Left ventricle myocardium inferior (tissue), 1 donor: Measurements from ENCODE around the gene PRELP. TPM values are rescaled to one million over a fixed set of nuclear protein-coding genes. Genes with fewer than 3 reads are reported as not detected.

Experiments
- DNase-seq: peaks from one replicate; pipeline ENCODE4 v3.0.0-alpha.2; 2020
- H3K27ac ChIP-seq: fragments of 200-600 bp; replicated peaks from 2 replicates; pipeline ENCODE4 v1.8.0; 2021
- H3K27me3 ChIP-seq: fragments of 200-600 bp; 2 replicates; pipeline ENCODE4 v1.8.0; 2021; ENCODE audit warnings: low read depth
- H3K36me3 ChIP-seq: fragments of 200-600 bp; 2 replicates; pipeline ENCODE4 v1.8.0; 2021
- H3K4me1 ChIP-seq: fragments of 200-600 bp; 2 replicates; pipeline ENCODE4 v1.8.0; 2021
- H3K4me3 ChIP-seq: fragments of 200-600 bp; 2 replicates; pipeline ENCODE4 v1.8.0; 2021; ENCODE audit warnings: mild to moderate bottlenecking, moderate library complexity
- H3K9me3 ChIP-seq: fragments of 200-600 bp; replicated peaks from 2 replicates; pipeline ENCODE4 v1.8.0; 2021
- intact Hi-C: fragments of 100-400 bp; cut with micrococcal nuclease; formaldehyde crosslinking; loops from one replicate; pipeline ENCODE4 v1.11.0; 2022
- total RNA-seq: library from RNA; stranded (reverse); fragmentation: NEBNext Ultra II Directional; extraction: Animal tissue kit (Norgen Biotek cat#: 25700); gene quantifications from one replicate; pipeline ENCODE4 v1.2.1, GENCODE V29; 2021
- TF ChIP-seq, protein P1 (sequence below): fragments of 200-600 bp; IDR thresholded peaks from 2 replicates; pipeline ENCODE4 v1.8.0; 2021; ENCODE audit warnings: antibody characterized with exemption, mild to moderate bottlenecking, borderline replicate concordance
- donor health status: DM: no; HTN: yes; CAD: no; lungs with severe emphysema.

The PRELP gene
- total RNA-seq, 1 donor from 2014 or later: 22.5 TPM

DNA sequence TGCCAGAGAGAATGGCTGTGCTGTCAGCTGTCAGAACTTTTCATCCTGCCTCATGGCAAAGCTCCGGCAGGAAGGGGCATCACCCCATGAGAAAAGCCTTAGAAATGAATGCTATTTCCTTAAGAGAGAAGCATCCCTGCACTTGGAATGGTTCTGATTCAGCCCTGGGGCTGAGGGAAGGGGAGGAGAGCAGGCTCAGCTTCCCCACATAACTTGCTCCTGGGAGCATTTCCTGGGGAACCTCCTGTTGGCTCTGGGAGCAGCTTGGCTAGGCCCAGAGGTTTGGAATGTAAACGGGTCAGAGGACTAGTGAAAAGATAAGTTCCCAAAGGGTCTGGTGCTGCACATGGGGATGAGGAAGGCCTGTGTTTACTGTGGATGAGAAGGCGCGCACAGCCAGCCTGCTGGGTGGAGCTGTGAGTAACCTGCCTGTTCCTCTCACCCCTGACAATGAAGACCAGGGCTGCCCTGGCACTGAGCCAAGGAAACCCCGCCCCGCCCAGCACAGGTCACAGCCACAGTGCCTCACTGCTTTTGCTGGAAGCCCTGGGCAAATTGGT, 5.0 kb downstream of the PRELP start:
- intact Hi-C loops: loop anchor here (10.0 kb wide), 1 partner anchor 206 kb away; no protein-coding TSS in a partner anchor
- H3K4me3 ChIP-seq: peak overlapping the region; percentile 62
- H3K4me1 ChIP-seq: peaks cover 30% of the 10 kb centered on the region
- DNase-seq: peak; percentile 55
- no peaks in the 10 kb centered on the region for H3K36me3 ChIP-seq
- TF ChIP-seq, protein P1, sequence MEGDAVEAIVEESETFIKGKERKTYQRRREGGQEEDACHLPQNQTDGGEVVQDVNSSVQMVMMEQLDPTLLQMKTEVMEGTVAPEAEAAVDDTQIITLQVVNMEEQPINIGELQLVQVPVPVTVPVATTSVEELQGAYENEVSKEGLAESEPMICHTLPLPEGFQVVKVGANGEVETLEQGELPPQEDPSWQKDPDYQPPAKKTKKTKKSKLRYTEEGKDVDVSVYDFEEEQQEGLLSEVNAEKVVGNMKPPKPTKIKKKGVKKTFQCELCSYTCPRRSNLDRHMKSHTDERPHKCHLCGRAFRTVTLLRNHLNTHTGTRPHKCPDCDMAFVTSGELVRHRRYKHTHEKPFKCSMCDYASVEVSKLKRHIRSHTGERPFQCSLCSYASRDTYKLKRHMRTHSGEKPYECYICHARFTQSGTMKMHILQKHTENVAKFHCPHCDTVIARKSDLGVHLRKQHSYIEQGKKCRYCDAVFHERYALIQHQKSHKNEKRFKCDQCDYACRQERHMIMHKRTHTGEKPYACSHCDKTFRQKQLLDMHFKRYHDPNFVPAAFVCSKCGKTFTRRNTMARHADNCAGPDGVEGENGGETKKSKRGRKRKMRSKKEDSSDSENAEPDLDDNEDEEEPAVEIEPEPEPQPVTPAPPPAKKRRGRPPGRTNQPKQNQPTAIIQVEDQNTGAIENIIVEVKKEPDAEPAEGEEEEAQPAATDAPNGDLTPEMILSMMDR: no peak
- no peaks in the 10 kb centered on the region for H3K9me3 ChIP-seq
- H3K27me3 ChIP-seq: peaks cover 4% of the 10 kb centered on the region
- H3K27ac ChIP-seq: peak overlapping the region; percentile 80

GRCh38 chr1:203481196-203481595, 5.6 kb downstream of the PRELP start:
- Histone ChIP-seq H3K27me3 (peaks cover 4% of the 10 kb centered on the region), H3K4me3 (peak overlapping the region; percentile 62), H3K27ac (peak overlapping the region; percentile 80), H3K9me3 (no peaks in the 10 kb centered on the region), H3K36me3 (no peaks in the 10 kb centered on the region), H3K4me1 (peaks cover 30% of the 10 kb centered on the region)
- intact Hi-C loops: loop anchor here (10.0 kb wide), 1 partner anchor 206 kb away; no protein-coding TSS in a partner anchor
- TF ChIP-seq, protein P1: no peak
- no peak for DNase-seq

GRCh38 chr1:203486618-203487370, 11.2 kb downstream of the PRELP start:
- no peak for DNase-seq
- peak overlapping the region; percentile 88 for H3K27ac ChIP-seq
- no peaks in the 10 kb centered on the region for H3K9me3 ChIP-seq
- intact Hi-C loops: loop anchor here (5.0 to 10.0 kb wide), 2 partner anchors 144 to 212 kb away; no protein-coding TSS in a partner anchor
- no peaks in the 10 kb centered on the region for H3K36me3 ChIP-seq
- H3K27me3 ChIP-seq: no peaks in the 10 kb centered on the region
- TF ChIP-seq, protein P1: no peak
- H3K4me1 ChIP-seq: peaks cover 29% of the 10 kb centered on the region
- peak overlapping the region; percentile 61 for H3K4me3 ChIP-seq

DNA sequence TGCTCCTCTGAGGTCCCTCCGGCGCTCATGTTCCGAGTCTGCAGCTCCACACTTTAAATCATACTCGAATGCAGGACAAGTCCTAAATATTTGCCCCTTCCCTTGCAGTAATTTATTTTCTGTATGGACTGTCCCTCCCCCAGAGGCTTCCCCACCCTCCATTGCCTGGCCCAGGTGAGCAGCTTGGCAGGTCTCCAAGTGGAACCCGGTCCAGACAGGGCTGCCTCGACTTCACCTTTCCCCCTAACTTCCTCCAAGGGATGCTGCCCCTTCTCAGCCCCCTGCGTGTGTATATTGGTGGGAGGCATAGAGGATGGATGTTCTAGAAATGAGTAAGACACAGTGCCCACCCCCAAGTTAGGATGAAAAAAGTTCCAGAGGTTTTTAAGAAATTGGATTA, 12.9 kb downstream of the PRELP start:
- TF ChIP-seq, protein P1: no peak
- no peak for DNase-seq
- Histone ChIP-seq H3K36me3 (no peaks in the 10 kb centered on the region), H3K4me1 (peaks cover 26% of the 10 kb centered on the region), H3K27ac (no peak overlapping the region), H3K27me3 (no peaks in the 10 kb centered on the region), H3K4me3 (no peak overlapping the region), H3K9me3 (no peaks in the 10 kb centered on the region)
- intact Hi-C loops: loop anchor here (5.0 to 10.0 kb wide), 2 partner anchors 146 to 214 kb away; no protein-coding TSS in a partner anchor

DNA sequence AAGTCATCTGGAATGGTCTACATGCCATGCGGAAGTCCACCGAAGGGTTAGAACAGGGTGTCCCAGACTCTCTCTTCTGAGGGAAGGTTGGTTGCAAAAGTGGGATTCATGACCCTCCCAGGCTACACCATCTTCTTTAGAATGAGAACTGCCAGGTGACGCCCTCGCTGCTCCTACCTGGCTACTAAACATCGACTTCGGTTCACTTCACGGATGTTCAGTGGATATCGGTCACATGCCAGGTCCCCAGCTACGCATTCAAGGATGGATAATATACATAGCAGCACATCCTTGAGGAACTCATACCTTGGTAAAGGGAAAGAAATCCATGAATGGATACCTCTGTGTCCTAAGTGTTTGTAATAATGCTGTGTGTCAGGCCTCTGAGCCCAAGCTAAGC, 15.0 kb downstream of the PRELP start:
- TF ChIP-seq, protein P1: no peak
- Histone ChIP-seq H3K27me3 (no peaks in the 10 kb centered on the region), H3K36me3 (no peaks in the 10 kb centered on the region), H3K27ac (no peak overlapping the region), H3K4me1 (peaks cover 22% of the 10 kb centered on the region), H3K9me3 (no peaks in the 10 kb centered on the region), H3K4me3 (no peak overlapping the region)
- no peak for DNase-seq
- intact Hi-C loops: no loop called here
